ENCODE results near the gene HMCES. TPM values are rescaled to one million over a fixed set of nuclear protein-coding genes. Genes with fewer than 3 reads are reported as not detected.

HMCES gene
- polyA plus RNA-seq, 3 donors: 11.9 to 23.0 (median 18.0) TPM

DNA sequence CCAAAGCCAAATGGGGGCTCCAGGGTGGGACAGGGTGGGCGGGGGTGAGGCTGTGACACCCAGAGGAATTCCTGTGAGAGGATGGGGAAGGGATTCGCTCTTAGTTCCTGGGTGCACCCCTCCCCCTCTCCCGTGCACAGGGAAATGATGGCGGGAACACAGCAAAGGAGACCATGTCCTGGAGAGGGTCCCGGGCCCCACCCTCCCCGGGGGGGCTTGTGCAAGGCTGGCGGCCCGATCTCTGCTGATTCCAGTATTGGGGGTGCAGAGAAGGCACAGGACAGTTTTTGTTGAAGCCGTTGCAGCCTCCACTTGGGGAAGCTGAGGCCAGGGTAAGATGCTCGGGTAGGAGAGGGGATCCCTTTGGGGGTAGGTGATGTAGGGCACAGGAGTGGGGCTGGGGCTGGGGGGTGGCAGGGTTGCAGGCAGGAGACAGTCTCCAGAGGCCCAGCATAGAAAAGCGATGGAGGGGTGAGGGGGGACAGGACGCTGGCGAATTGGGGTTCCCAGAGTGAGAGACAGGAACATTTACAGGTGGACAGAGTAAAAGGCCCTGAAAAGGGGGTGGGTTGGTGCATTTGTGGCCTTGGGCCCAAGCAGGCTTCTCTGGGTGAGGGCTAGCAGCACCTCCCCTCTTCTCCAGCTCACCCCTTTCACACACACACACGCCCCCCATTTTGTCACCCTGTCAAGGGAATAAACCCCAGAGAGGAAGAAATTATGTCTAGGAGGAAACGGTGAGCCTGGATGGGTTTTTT lies 38.5 kb downstream of the HMCES start:
- peak overlapping the region; percentile 53 to 93 (median 80) for H3K4me3 ChIP-seq (replicated peaks in 1 of 3; ENCODE audit: low read depth in 2 of 3, low read length in 3 of 3)
- H3K4me3 Mint-ChIP-seq: peak overlapping the region; percentile 75 to 97
- H3K27ac Mint-ChIP-seq: no peak overlapping the region
- H3K4me1 ChIP-seq (ENCODE audit: control insufficient read depth in 1 of 2, insufficient read depth in 2 of 2, low read length in 2 of 2): peaks cover 24 to 30% of the 10 kb centered on the region in 2 donors
- H3K4me2 ChIP-seq (replicated peaks; ENCODE audit: extremely low read depth, low read length, poor library complexity, severe bottlenecking): peak overlapping the region; percentile 90
- H3K36me3 ChIP-seq (replicated peaks in 1 of 2; ENCODE audit: control insufficient read depth in 1 of 2, insufficient read depth in 2 of 2, low read length in 2 of 2): no peaks in the 10 kb centered on the region
- peaks cover 24% of the 10 kb centered on the region for H3K4me1 Mint-ChIP-seq
- 29% methylated on average over 6 of the region's 15 CpGs for WGBS (ENCODE audit: insufficient coverage)
- H3K27me3 Mint-ChIP-seq (ENCODE audit: low read depth in 3 of 3): peaks cover 1 to 12% (median 4%) of the 10 kb centered on the region in 3 donors
- H3K9me3 Mint-ChIP-seq: peaks cover 0 to 2% (median 0%) of the 10 kb centered on the region in 7 donors
- H3K27ac ChIP-seq (ENCODE audit: low read depth in 1 of 2, low read length in 2 of 2): peak overlapping the region in 1 of 2 donors; percentile 77
- peak overlapping the region; percentile 99 for H2AFZ ChIP-seq (ENCODE audit: insufficient read depth, low read depth, low read length, poor library complexity, severe bottlenecking)
- no peaks in the 10 kb centered on the region for H3K36me3 Mint-ChIP-seq
- peaks cover 20% of the 10 kb centered on the region for H3K79me2 ChIP-seq (ENCODE audit: insufficient read depth, low read length)
- DNase-seq: no peak
- H4K20me1 ChIP-seq (ENCODE audit: insufficient read depth, low read length): peaks cover 34% of the 10 kb centered on the region
- TF ChIP-seq, protein P1, sequence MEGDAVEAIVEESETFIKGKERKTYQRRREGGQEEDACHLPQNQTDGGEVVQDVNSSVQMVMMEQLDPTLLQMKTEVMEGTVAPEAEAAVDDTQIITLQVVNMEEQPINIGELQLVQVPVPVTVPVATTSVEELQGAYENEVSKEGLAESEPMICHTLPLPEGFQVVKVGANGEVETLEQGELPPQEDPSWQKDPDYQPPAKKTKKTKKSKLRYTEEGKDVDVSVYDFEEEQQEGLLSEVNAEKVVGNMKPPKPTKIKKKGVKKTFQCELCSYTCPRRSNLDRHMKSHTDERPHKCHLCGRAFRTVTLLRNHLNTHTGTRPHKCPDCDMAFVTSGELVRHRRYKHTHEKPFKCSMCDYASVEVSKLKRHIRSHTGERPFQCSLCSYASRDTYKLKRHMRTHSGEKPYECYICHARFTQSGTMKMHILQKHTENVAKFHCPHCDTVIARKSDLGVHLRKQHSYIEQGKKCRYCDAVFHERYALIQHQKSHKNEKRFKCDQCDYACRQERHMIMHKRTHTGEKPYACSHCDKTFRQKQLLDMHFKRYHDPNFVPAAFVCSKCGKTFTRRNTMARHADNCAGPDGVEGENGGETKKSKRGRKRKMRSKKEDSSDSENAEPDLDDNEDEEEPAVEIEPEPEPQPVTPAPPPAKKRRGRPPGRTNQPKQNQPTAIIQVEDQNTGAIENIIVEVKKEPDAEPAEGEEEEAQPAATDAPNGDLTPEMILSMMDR (IDR thresholded peaks at IDR 0.05): no peak
- intact Hi-C loops (cut with micrococcal nuclease): loop anchor here in 1 of 2 donors (10.0 kb wide), 1 partner anchor 342 kb away; no protein-coding TSS in a partner anchor
- no peaks in the 10 kb centered on the region for H3K9me3 ChIP-seq (replicated peaks in 1 of 2; ENCODE audit: control insufficient read depth in 1 of 2, insufficient read depth in 1 of 2, low read length in 2 of 2)
- peak overlapping the region; percentile 79 for H3K9ac ChIP-seq (ENCODE audit: insufficient read depth, low read length, poor library complexity, severe bottlenecking)
- no peaks in the 10 kb centered on the region for H3K27me3 ChIP-seq (ENCODE audit: control insufficient read depth in 2 of 2, insufficient read depth in 2 of 2, low read length in 2 of 2)

DNA sequence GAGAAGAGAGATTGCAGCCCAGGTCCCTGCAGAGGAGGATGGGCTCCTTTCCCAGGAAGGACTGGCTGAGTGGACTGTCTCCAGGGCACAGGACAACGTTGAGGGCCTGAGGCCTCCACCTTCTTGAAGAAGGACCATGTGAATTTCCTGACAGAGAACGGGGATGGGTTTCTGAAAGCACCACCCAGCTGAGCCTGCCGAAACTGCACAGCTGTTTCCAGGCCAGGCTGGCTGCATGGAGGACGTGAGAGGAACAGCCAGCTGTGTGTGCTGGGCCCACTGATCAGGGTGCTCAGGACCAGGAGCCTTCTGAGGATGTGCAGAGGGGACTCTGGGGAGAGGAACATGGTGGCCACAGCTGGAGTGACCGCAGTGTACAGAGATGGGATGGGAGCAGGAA lies 39.2 kb downstream of the HMCES start:
- no peaks in the 10 kb centered on the region for H3K9me3 ChIP-seq (replicated peaks in 1 of 2; ENCODE audit: control insufficient read depth in 1 of 2, insufficient read depth in 1 of 2, low read length in 2 of 2)
- no peaks in the 10 kb centered on the region for H3K36me3 Mint-ChIP-seq
- peaks cover 21% of the 10 kb centered on the region for H3K4me1 Mint-ChIP-seq
- peaks cover 1 to 12% (median 4%) of the 10 kb centered on the region in 3 donors for H3K27me3 Mint-ChIP-seq (ENCODE audit: low read depth in 3 of 3)
- 25% methylated on average over 5 of the region's 5 CpGs for WGBS (ENCODE audit: insufficient coverage)
- H3K36me3 ChIP-seq (replicated peaks in 1 of 2; ENCODE audit: control insufficient read depth in 1 of 2, insufficient read depth in 2 of 2, low read length in 2 of 2): no peaks in the 10 kb centered on the region
- no peak overlapping the region for H3K4me3 ChIP-seq (replicated peaks in 1 of 3; ENCODE audit: low read depth in 2 of 3, low read length in 3 of 3)
- H3K4me3 Mint-ChIP-seq: no peak overlapping the region
- intact Hi-C loops (cut with micrococcal nuclease): loop anchor here in 1 of 2 donors (10.0 kb wide), 1 partner anchor 343 kb away; no protein-coding TSS in a partner anchor
- no peak for DNase-seq
- H3K9ac ChIP-seq (ENCODE audit: insufficient read depth, low read length, poor library complexity, severe bottlenecking): no peak overlapping the region
- no peak overlapping the region for H3K27ac ChIP-seq (ENCODE audit: low read depth in 1 of 2, low read length in 2 of 2)
- peaks cover 29% of the 10 kb centered on the region for H4K20me1 ChIP-seq (ENCODE audit: insufficient read depth, low read length)
- H3K9me3 Mint-ChIP-seq: peaks cover 0 to 2% (median 0%) of the 10 kb centered on the region in 7 donors
- H3K27ac Mint-ChIP-seq: peak overlapping the region in 1 of 7 donors; percentile 35
- TF ChIP-seq, protein P1 (IDR thresholded peaks at IDR 0.05): no peak
- peaks cover 24 to 30% of the 10 kb centered on the region in 2 donors for H3K4me1 ChIP-seq (ENCODE audit: control insufficient read depth in 1 of 2, insufficient read depth in 2 of 2, low read length in 2 of 2)
- H2AFZ ChIP-seq (ENCODE audit: insufficient read depth, low read depth, low read length, poor library complexity, severe bottlenecking): peak overlapping the region; percentile 19
- H3K4me2 ChIP-seq (replicated peaks; ENCODE audit: extremely low read depth, low read length, poor library complexity, severe bottlenecking): no peak overlapping the region
- H3K79me2 ChIP-seq (ENCODE audit: insufficient read depth, low read length): peaks cover 20% of the 10 kb centered on the region
- H3K27me3 ChIP-seq (ENCODE audit: control insufficient read depth in 2 of 2, insufficient read depth in 2 of 2, low read length in 2 of 2): no peaks in the 10 kb centered on the region

Data from CD14-positive monocyte (primary cell).